HepG2 (cell line): ENCODE measurements around the gene HSPA1L. TPM values are rescaled to one million over a fixed set of nuclear protein-coding genes. Genes with fewer than 3 reads are reported as not detected.
A peak's percentile ranks its signal among the peaks of the same experiment; 100 is the strongest.

Source experiments
- ARID2 ChIP-seq: sonication (generic); formaldehyde crosslinking; IDR thresholded peaks from 2 replicates; pipeline ENCODE4 v1.8.1; 2022; ENCODE audit warnings: mild to moderate bottlenecking, missing genetic modification reagents, borderline replicate concordance
- FOXM1 ChIP-seq: sonication (generic); formaldehyde crosslinking; IDR thresholded peaks from 2 replicates; pipeline ENCODE4 v1.5.0; 2020; ENCODE audit warnings: missing genetic modification reagents
- ISL2 ChIP-seq: sonication (generic); formaldehyde crosslinking; IDR thresholded peaks from 2 replicates; pipeline ENCODE4 v1.5.0; 2020; ENCODE audit warnings: missing genetic modification reagents
- MED1 ChIP-seq: sonication (generic); formaldehyde crosslinking; IDR thresholded peaks from 2 replicates; pipeline ENCODE4 v1.4.0; 2020; ENCODE audit warnings: missing genetic modification reagents
- MED13 ChIP-seq: sonication (generic); formaldehyde crosslinking; IDR thresholded peaks from 2 replicates; pipeline ENCODE4 v1.5.0; 2020; ENCODE audit warnings: missing genetic modification reagents
- NR2F6 ChIP-seq, 2 experiments: IDR thresholded peaks; 2 replicates each; pipeline ENCODE4 v1.6.1; 2016; ENCODE audit warnings: antibody characterized with exemption in 1 of 2, mild to moderate bottlenecking in 1 of 2
- POLR2G ChIP-seq: fragments of 200-400 bp; formaldehyde crosslinking; IDR thresholded peaks from 2 replicates; pipeline ENCODE4 v1.6.1; 2018; ENCODE audit warnings: mild to moderate bottlenecking, low read depth, low read length, moderate library complexity
- SMARCC2 ChIP-seq: fragments of 450-650 bp; IDR thresholded peaks from 2 replicates; pipeline ENCODE4 v1.6.1; 2017; ENCODE audit warnings: antibody characterized with exemption, mild to moderate bottlenecking
- SSRP1 ChIP-seq: IDR thresholded peaks from 2 replicates; pipeline ENCODE4 v1.6.1; 2016; ENCODE audit warnings: control low read depth
- TAF1 ChIP-seq: sonication (generic); formaldehyde crosslinking; IDR thresholded peaks from 2 replicates; pipeline ENCODE4 v1.4.0; 2020; ENCODE audit warnings: missing genetic modification reagents
- TBX2 ChIP-seq: sonication (generic); formaldehyde crosslinking; IDR thresholded peaks from 2 replicates; pipeline ENCODE4 v1.5.0; 2020; ENCODE audit warnings: missing genetic modification reagents, mild to moderate bottlenecking, borderline replicate concordance
- ZBTB21 ChIP-seq: sonication (generic); formaldehyde crosslinking; IDR thresholded peaks from 2 replicates; pipeline ENCODE4 v1.4.0; 2020; ENCODE audit warnings: missing genetic modification reagents
- ZBTB42 ChIP-seq: sonication (generic); formaldehyde crosslinking; IDR thresholded peaks from 2 replicates; pipeline ENCODE4 v1.5.0; 2020; ENCODE audit warnings: mild to moderate bottlenecking, missing genetic modification reagents
- ZFP62 ChIP-seq: sonication (generic); formaldehyde crosslinking; IDR thresholded peaks from 2 replicates; pipeline ENCODE4 v1.4.0; 2020; ENCODE audit warnings: missing genetic modification reagents
- ZKSCAN1 ChIP-seq: fragments of 150-350 bp; IDR thresholded peaks from 2 replicates; pipeline ENCODE4 v1.6.1; 2014; ENCODE audit warnings: low read length
- ZNF207 ChIP-seq: fragments of 450-650 bp; IDR thresholded peaks from 2 replicates; pipeline ENCODE4 v1.6.1; 2016; ENCODE audit warnings: antibody characterized with exemption, borderline replicate concordance
- ZNF510 ChIP-seq: sonication (generic); formaldehyde crosslinking; IDR thresholded peaks from 2 replicates; pipeline ENCODE4 v1.4.0; 2020; ENCODE audit warnings: low read depth, mild to moderate bottlenecking, missing genetic modification reagents
- ZNF572 ChIP-seq: sonication (generic); formaldehyde crosslinking; IDR thresholded peaks from 2 replicates; pipeline ENCODE4 v1.5.1; 2020; ENCODE audit warnings: mild to moderate bottlenecking, missing genetic modification reagents
- ZNF598 ChIP-seq: sonication (generic); formaldehyde crosslinking; IDR thresholded peaks from 2 replicates; pipeline ENCODE4 v1.5.1; 2020; ENCODE audit warnings: mild to moderate bottlenecking, missing genetic modification reagents, borderline replicate concordance
- ZNF670 ChIP-seq: sonication (generic); formaldehyde crosslinking; IDR thresholded peaks from 2 replicates; pipeline ENCODE4 v1.8.0; 2022; ENCODE audit warnings: mild to moderate bottlenecking, missing genetic modification reagents, borderline replicate concordance
- polyA plus RNA-seq, 8 experiments: library from polyadenylated mRNA; depleted of rRNA in 3 of 8; stranded (reverse) in 7 of 8; unstranded in 1 of 8; fragments of >200 nt; fragmentation: Illumina TruSeq in 4 of 8; extraction: Trizol in 4 of 8; gene quantifications; 2 replicates each; pipeline versions ENCODE4 v1.2.1 to v1.2.3, GENCODE V29; 2011 to 2016; ENCODE audit warnings: low read depth in 4 of 8, missing spikeins in 1 of 8, mixed read lengths in 1 of 8; ENCODE audit not compliant: insufficient read depth in 1 of 8
- total RNA-seq, 5 experiments: library from RNA; depleted of rRNA; stranded (reverse); fragments of >200 nt; fragmentation: Illumina TruSeq; extraction: Trizol; gene quantifications; 2 replicates each; pipeline ENCODE4 v1.2.3, GENCODE V29; 2016; ENCODE audit warnings: low read depth in 1 of 5
- TF ChIP-seq, protein P1 (sequence below): sonication (generic); formaldehyde crosslinking; IDR thresholded peaks from 2 replicates; pipeline ENCODE4 v1.4.0; 2020; ENCODE audit warnings: missing genetic modification reagents
- TF ChIP-seq, protein P2 (sequence below): sonication (generic); formaldehyde crosslinking; conservative IDR thresholded peaks from 2 replicates; pipeline ENCODE4 v1.8.0; 2022; ENCODE audit warnings: missing genetic modification reagents
- TF ChIP-seq, protein P3 (sequence below): sonication (generic); formaldehyde crosslinking; conservative IDR thresholded peaks from 2 replicates; pipeline ENCODE4 v1.4.0; 2020; ENCODE audit warnings: missing genetic modification reagents
- TF ChIP-seq, protein P4 (sequence below): sonication (generic); formaldehyde crosslinking; IDR thresholded peaks from 2 replicates; pipeline ENCODE4 v1.4.0; 2020; ENCODE audit warnings: mild to moderate bottlenecking, missing genetic modification reagents
- TF ChIP-seq, protein P5 (sequence below): sonication (generic); formaldehyde crosslinking; IDR thresholded peaks from 2 replicates; pipeline ENCODE4 v1.4.0; 2020; ENCODE audit warnings: mild to moderate bottlenecking, missing genetic modification reagents

HSPA1L gene
- total and polyA plus RNA-seq, 2 of the 13 experiments (the other 11 are each of a cell fraction or from before 2014, with no cell fraction given), result 0.55 to 1.0 TPM

DNA sequence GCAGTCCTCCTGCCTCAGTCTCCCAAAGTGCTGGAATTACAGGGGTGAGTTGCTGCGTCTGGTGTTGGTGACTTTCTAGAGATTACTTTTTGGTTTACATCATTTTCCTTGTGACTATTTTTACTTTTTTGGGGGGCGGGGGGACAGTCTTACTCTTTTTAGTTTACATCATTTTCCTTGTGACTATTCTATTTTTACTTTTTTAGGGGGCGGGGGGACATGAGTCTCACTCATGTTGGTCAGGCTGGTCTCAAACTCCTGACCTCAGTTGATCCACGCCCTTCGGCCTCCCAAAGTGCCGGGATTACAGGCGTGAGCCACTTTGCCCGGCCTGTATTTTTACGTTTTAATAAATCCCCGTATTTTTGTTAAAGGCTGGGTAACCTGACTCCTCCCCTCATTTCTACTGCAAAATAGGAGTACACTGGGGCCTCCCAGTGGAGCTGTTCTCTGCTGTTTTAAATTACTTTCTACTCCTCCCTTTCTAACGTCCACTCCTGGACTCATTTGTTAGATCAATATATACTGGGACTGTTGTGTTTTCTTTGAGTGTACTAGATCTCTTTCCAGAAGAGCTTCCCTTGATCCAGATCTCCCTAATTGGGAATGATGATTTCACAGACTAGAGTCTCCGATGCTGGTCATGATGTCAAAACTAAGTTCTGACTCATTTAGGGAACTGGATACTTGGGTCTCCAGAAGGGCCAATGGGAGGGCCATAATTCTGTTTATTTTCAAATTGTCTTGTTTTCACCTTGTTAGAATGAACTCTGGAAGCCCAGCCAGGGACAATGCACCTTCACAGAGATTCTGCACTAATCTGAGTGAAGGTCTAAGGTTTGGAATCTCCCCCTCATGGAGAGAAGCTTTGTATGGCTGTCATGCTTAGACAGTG is 21.6 kb upstream of the HSPA1L start (continued):
- TF ChIP-seq ZNF598 (CRISPR knock-in tag) (no peak), ZNF510 (no peak), TAF1 (CRISPR knock-in tag) (peak; percentile 30; the same call in 1 of the 2 replicates), ZNF207 (no peak), ZFP62 (CRISPR knock-in tag) (no peak), ZBTB21 (peak; percentile 66; the same call in 1 of the 2 replicates), ARID2 (no peak), FOXM1 (CRISPR knock-in tag) (no peak), ISL2 (CRISPR knock-in tag) (peak; percentile 5), MED13 (no peak), ZBTB42 (CRISPR knock-in tag) (no peak), ZKSCAN1 (no peak), SSRP1 (CRISPR knock-in tag) (no peak), POLR2G (0 out of 2 replicates have a peak, but pooled peaks have one; percentile 1), ZNF572 (CRISPR knock-in tag) (no peak), MED1 (CRISPR knock-in tag) (no peak), NR2F6 (IDR thresholded peaks at IDR 0.05) (no peak), NR2F6 (CRISPR knock-in tag; IDR thresholded peaks at IDR 0.05) (no peak), TBX2 (CRISPR knock-in tag) (no peak), SMARCC2 (0 out of 2 replicates have a peak, but pooled peaks have one; percentile 9), ZNF670 (no peak)
- TF ChIP-seq, protein P1, sequence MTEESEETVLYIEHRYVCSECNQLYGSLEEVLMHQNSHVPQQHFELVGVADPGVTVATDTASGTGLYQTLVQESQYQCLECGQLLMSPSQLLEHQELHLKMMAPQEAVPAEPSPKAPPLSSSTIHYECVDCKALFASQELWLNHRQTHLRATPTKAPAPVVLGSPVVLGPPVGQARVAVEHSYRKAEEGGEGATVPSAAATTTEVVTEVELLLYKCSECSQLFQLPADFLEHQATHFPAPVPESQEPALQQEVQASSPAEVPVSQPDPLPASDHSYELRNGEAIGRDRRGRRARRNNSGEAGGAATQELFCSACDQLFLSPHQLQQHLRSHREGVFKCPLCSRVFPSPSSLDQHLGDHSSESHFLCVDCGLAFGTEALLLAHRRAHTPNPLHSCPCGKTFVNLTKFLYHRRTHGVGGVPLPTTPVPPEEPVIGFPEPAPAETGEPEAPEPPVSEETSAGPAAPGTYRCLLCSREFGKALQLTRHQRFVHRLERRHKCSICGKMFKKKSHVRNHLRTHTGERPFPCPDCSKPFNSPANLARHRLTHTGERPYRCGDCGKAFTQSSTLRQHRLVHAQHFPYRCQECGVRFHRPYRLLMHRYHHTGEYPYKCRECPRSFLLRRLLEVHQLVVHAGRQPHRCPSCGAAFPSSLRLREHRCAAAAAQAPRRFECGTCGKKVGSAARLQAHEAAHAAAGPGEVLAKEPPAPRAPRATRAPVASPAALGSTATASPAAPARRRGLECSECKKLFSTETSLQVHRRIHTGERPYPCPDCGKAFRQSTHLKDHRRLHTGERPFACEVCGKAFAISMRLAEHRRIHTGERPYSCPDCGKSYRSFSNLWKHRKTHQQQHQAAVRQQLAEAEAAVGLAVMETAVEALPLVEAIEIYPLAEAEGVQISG (CRISPR knock-in tag), result no peak
- TF ChIP-seq, protein P2, sequence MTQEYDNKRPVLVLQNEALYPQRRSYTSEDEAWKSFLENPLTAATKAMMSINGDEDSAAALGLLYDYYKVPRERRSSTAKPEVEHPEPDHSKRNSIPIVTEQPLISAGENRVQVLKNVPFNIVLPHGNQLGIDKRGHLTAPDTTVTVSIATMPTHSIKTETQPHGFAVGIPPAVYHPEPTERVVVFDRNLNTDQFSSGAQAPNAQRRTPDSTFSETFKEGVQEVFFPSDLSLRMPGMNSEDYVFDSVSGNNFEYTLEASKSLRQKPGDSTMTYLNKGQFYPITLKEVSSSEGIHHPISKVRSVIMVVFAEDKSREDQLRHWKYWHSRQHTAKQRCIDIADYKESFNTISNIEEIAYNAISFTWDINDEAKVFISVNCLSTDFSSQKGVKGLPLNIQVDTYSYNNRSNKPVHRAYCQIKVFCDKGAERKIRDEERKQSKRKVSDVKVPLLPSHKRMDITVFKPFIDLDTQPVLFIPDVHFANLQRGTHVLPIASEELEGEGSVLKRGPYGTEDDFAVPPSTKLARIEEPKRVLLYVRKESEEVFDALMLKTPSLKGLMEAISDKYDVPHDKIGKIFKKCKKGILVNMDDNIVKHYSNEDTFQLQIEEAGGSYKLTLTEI (CRISPR knock-in tag), result no peak
- TF ChIP-seq, protein P3, sequence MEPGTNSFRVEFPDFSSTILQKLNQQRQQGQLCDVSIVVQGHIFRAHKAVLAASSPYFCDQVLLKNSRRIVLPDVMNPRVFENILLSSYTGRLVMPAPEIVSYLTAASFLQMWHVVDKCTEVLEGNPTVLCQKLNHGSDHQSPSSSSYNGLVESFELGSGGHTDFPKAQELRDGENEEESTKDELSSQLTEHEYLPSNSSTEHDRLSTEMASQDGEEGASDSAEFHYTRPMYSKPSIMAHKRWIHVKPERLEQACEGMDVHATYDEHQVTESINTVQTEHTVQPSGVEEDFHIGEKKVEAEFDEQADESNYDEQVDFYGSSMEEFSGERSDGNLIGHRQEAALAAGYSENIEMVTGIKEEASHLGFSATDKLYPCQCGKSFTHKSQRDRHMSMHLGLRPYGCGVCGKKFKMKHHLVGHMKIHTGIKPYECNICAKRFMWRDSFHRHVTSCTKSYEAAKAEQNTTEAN (CRISPR knock-in tag), result no peak
- TF ChIP-seq, protein P4, sequence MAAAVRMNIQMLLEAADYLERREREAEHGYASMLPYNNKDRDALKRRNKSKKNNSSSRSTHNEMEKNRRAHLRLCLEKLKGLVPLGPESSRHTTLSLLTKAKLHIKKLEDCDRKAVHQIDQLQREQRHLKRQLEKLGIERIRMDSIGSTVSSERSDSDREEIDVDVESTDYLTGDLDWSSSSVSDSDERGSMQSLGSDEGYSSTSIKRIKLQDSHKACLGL, result no peak
- TF ChIP-seq, protein P5, sequence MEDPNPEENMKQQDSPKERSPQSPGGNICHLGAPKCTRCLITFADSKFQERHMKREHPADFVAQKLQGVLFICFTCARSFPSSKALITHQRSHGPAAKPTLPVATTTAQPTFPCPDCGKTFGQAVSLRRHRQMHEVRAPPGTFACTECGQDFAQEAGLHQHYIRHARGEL (CRISPR knock-in tag), result no peak
